ENCODE data around the gene FAM229B. TPM values are rescaled to one million over a fixed set of nuclear protein-coding genes. Genes with fewer than 3 reads are reported as not detected.
A peak's percentile ranks its signal among the peaks of the same experiment; 100 is the strongest.

FAM229B gene
- polyA plus RNA-seq, 1 donor, result 14.4 TPM

GRCh38 chr6:112144145-112144926 lies 56.9 kb downstream of the FAM229B start:
- DNase-seq, result no peak

- DNase-seq, result no peak
These were observed 57.7 kb downstream of the FAM229B start for GRCh38 chr6:112145080-112145573.

GRCh38 chr6:112148103-112148502 lies 60.7 kb downstream of the FAM229B start:
- DNase-seq, result no peak

- DNase-seq, result no peak
These were observed 61.8 kb downstream of the FAM229B start for GRCh38 chr6:112149236-112149635.

GRCh38 chr6:112149719-112150263 lies 62.4 kb downstream of the FAM229B start:
- peak; percentile 27 for DNase-seq

GRCh38 chr6:112150363-112150762 lies 63.0 kb downstream of the FAM229B start:
- no peak for DNase-seq

Other genes with a start within 250 kb of the FAM229B start
- gene FYN, start 214.1 kb upstream of the FAM229B start, polyA plus RNA-seq (ENCODE audit: insufficient read length), result 152 TPM
- 0.28 TPM for gene CCN6, start 33.5 kb upstream of the FAM229B start, polyA plus RNA-seq (ENCODE audit: insufficient read length)
- gene TUBE1, start 109 bp upstream of the FAM229B start, polyA plus RNA-seq (ENCODE audit: insufficient read length), result 19.5 TPM
- gene LAMA4, start 167.0 kb downstream of the FAM229B start, polyA plus RNA-seq (ENCODE audit: insufficient read length), result 157 TPM

Measured in hindlimb muscle (tissue), 1 donor.